Measurements from ENCODE around the gene DDO.
A peak's percentile ranks its signal among the peaks of the same experiment; 100 is the strongest.
"Not testable (repeated sequence)": the region's sequence is repeated elsewhere in the genome, so short reads cannot be mapped to it uniquely, and the experiment has no call there.

Gene DDO

GRCh38 chr6:110366256-110366655 is 49.1 kb downstream of the DDO start:
- DNase-seq, result peak; percentile 16

- no peak for DNase-seq
These were observed 50.8 kb downstream of the DDO start for GRCh38 chr6:110364364-110365105.

- DNase-seq, result no peak
These were observed 51.6 kb downstream of the DDO start for GRCh38 chr6:110363748-110364147.

GRCh38 chr6:110360676-110361075 is 54.7 kb downstream of the DDO start:
- DNase-seq, result no peak

GRCh38 chr6:110359556-110359955 is 55.8 kb downstream of the DDO start:
- DNase-seq, result no peak

- no peak for DNase-seq
These were observed 56.7 kb downstream of the DDO start for GRCh38 chr6:110358553-110359160.

- peak; percentile 15 for DNase-seq
These were observed 57.5 kb downstream of the DDO start, which contains the start of gene METTL24 for GRCh38 chr6:110357664-110358552. Gene METTL24, minus strand, starts transcription at chr6:110358349. Its CDS starts 77 bp downstream, at chr6:110358272.

- DNase-seq, result no peak
These were observed 58.1 kb downstream of the DDO start for GRCh38 chr6:110357298-110357663.

GRCh38 chr6:110356778-110357177 is 58.6 kb downstream of the DDO start:
- no peak for DNase-seq

- no peak for DNase-seq
These were observed 59.6 kb downstream of the DDO start for GRCh38 chr6:110355727-110356126.

GRCh38 chr6:110355022-110355421 is 60.4 kb downstream of the DDO start:
- DNase-seq, result no peak

- DNase-seq, result no peak
These were observed 61.2 kb downstream of the DDO start for GRCh38 chr6:110354153-110354552.

- no peak for DNase-seq
These were observed 61.8 kb downstream of the DDO start for GRCh38 chr6:110353457-110354001.

GRCh38 chr6:110352563-110353262 is 62.7 kb downstream of the DDO start:
- no peak for DNase-seq

- no peak for DNase-seq
These were observed 63.4 kb downstream of the DDO start for GRCh38 chr6:110351986-110352385.

- no peak for DNase-seq
These were observed 63.8 kb downstream of the DDO start for GRCh38 chr6:110351546-110351945.

- DNase-seq, result not testable (repeated sequence)
These were observed 64.8 kb downstream of the DDO start for GRCh38 chr6:110350593-110350992.

- no peak for DNase-seq
These were observed 66.2 kb downstream of the DDO start for GRCh38 chr6:110348961-110349690.

GRCh38 chr6:110345025-110345424 is 70.3 kb downstream of the DDO start:
- DNase-seq, result no peak

GRCh38 chr6:110342759-110343158 is 72.6 kb downstream of the DDO start:
- no peak for DNase-seq

Measured in CD4-positive, alpha-beta T cell treated with Interleukin-17A for 4 hours (primary cell).